H9 (cell line): Measurements from ENCODE around the gene USF3. TPM values are rescaled to one million over a fixed set of nuclear protein-coding genes. Genes with fewer than 3 reads are reported as not detected.

Source experiments
- DNase-seq: peaks from one replicate; pipeline ENCODE4 v3.0.0-alpha.2; 2017
- H2AFZ ChIP-seq: one replicate; pipeline ENCODE4 v1.6.1; 2013; ENCODE audit warnings: mild to moderate bottlenecking, low read length, control low read depth, moderate library complexity
- H2AK5ac ChIP-seq: 2 replicates; pipeline ENCODE4 v1.6.1; 2013; ENCODE audit warnings: low read length, control low read depth, mixed read lengths; ENCODE audit not compliant: insufficient read length
- H2BK120ac ChIP-seq: one replicate; pipeline ENCODE4 v1.6.1; 2013; ENCODE audit warnings: low read depth, mild to moderate bottlenecking, low read length, control low read depth, inconsistent platforms; ENCODE audit not compliant: poor library complexity, severe bottlenecking
- H2BK12ac ChIP-seq: 2 replicates; pipeline ENCODE4 v1.6.1; 2013; ENCODE audit warnings: low read length, control low read depth, mixed read lengths, low read depth; ENCODE audit not compliant: insufficient read length
- H2BK15ac ChIP-seq: 2 replicates; pipeline ENCODE4 v1.6.1; 2013; ENCODE audit warnings: low read depth, low read length, control low read depth
- H2BK20ac ChIP-seq: one replicate; pipeline ENCODE4 v1.6.1; 2013; ENCODE audit warnings: low read depth, mild to moderate bottlenecking, low read length, control low read depth, inconsistent platforms; ENCODE audit not compliant: poor library complexity, severe bottlenecking
- H2BK5ac ChIP-seq: 2 replicates; pipeline ENCODE4 v1.6.1; 2013; ENCODE audit warnings: low read length, control low read depth, mixed read lengths; ENCODE audit not compliant: insufficient read length
- H3K14ac ChIP-seq: 2 replicates; pipeline ENCODE4 v1.6.1; 2013; ENCODE audit warnings: low read length, control low read depth; ENCODE audit not compliant: insufficient read depth
- H3K18ac ChIP-seq: 2 replicates; pipeline ENCODE4 v1.6.1; 2013; ENCODE audit warnings: low read depth, mild to moderate bottlenecking, mixed read lengths, low read length, control low read depth; ENCODE audit not compliant: insufficient read length
- H3K23ac ChIP-seq: 2 replicates; pipeline ENCODE4 v1.6.1; 2013; ENCODE audit warnings: low read length, control low read depth, mixed read lengths, low read depth; ENCODE audit not compliant: insufficient read length
- H3K23me2 ChIP-seq: 2 replicates; pipeline ENCODE4 v1.6.1; 2013; ENCODE audit warnings: low read depth, mild to moderate bottlenecking, mixed read lengths, low read length, control low read depth; ENCODE audit not compliant: insufficient read length, poor library complexity, severe bottlenecking
- H3K27ac ChIP-seq: 2 replicates; pipeline ENCODE4 v1.5.1; 2013; ENCODE audit warnings: low read length, control low read depth, mixed read lengths, low read depth; ENCODE audit not compliant: insufficient read length
- H3K27me3 ChIP-seq: 2 replicates; pipeline ENCODE4 v1.6.1; 2013; ENCODE audit warnings: low read length, control low read depth, inconsistent platforms; ENCODE audit not compliant: insufficient read depth
- H3K4ac ChIP-seq: 2 replicates; pipeline ENCODE4 v1.6.1; 2013; ENCODE audit warnings: low read depth, mild to moderate bottlenecking, control low read depth, inconsistent platforms, low read length, moderate library complexity
- H3K4me1 ChIP-seq: 2 replicates; pipeline ENCODE4 v1.6.1; 2013; ENCODE audit warnings: low read length, control low read depth, inconsistent platforms; ENCODE audit not compliant: insufficient read depth
- H3K4me2 ChIP-seq: 2 replicates; pipeline ENCODE4 v1.6.1; 2013; ENCODE audit warnings: low read length, control low read depth, mixed read lengths; ENCODE audit not compliant: insufficient read length, insufficient read depth
- H3K56ac ChIP-seq: 2 replicates; pipeline ENCODE4 v1.6.1; 2013; ENCODE audit warnings: low read depth, mild to moderate bottlenecking, mixed read lengths, low read length, control low read depth; ENCODE audit not compliant: insufficient read length
- H3K79me1 ChIP-seq: 2 replicates; pipeline ENCODE4 v1.6.1; 2013; ENCODE audit warnings: low read depth, mild to moderate bottlenecking, moderate library complexity, low read length, control low read depth, inconsistent platforms; ENCODE audit not compliant: insufficient read depth, poor library complexity, severe bottlenecking
- H3K79me2 ChIP-seq: 2 replicates; pipeline ENCODE4 v1.6.1; 2013; ENCODE audit warnings: low read length, control low read depth, inconsistent platforms; ENCODE audit not compliant: insufficient read depth
- H3K9ac ChIP-seq: 2 replicates; pipeline ENCODE4 v1.6.1; 2013; ENCODE audit warnings: low read length, control low read depth, mixed read lengths; ENCODE audit not compliant: insufficient read length; ENCODE audit errors: extremely low read depth
- H3K9me3 ChIP-seq: one replicate; pipeline ENCODE4 v1.6.1; 2013; ENCODE audit warnings: low read depth, low read length, inconsistent platforms; ENCODE audit not compliant: control insufficient read depth
- H3T11ph ChIP-seq: one replicate; pipeline ENCODE4 v1.6.1; 2013; ENCODE audit warnings: mild to moderate bottlenecking, low read length, control low read depth, inconsistent platforms
- H4K20me1 ChIP-seq: one replicate; pipeline ENCODE4 v1.6.1; 2013; ENCODE audit not compliant: control insufficient read depth, insufficient read length, insufficient read depth
- H4K5ac ChIP-seq: 2 replicates; pipeline ENCODE4 v1.6.1; 2013; ENCODE audit warnings: low read depth, mild to moderate bottlenecking, mixed read lengths, low read length, control low read depth; ENCODE audit not compliant: insufficient read length
- H4K8ac ChIP-seq: replicated peaks from 2 replicates; pipeline ENCODE4 v1.6.1; 2013; ENCODE audit warnings: low read length, control low read depth, mixed read lengths, low read depth; ENCODE audit not compliant: insufficient read length
- H4K91ac ChIP-seq: 2 replicates; pipeline ENCODE4 v1.6.1; 2013; ENCODE audit warnings: low read depth, mild to moderate bottlenecking, moderate library complexity, mixed read lengths, low read length, control low read depth; ENCODE audit not compliant: insufficient read length
- H3K27ac Mint-ChIP-seq, 3 experiments: 2 replicates in 2 of 3; 3 replicates in 1 of 3; pipeline ENCODE4 v1.8.0; 2020 to 2021; ENCODE audit warnings: mixed read lengths in 3 of 3, mild to moderate bottlenecking in 1 of 3, moderate library complexity in 1 of 3
- H3K27me3 Mint-ChIP-seq: 2 replicates; pipeline ENCODE4 v1.8.0; 2021; ENCODE audit warnings: low read depth, mild to moderate bottlenecking, moderate library complexity, mixed read lengths
- H3K36me3 Mint-ChIP-seq, 3 experiments: 2 replicates in 2 of 3; 3 replicates in 1 of 3; pipeline ENCODE4 v1.8.0; 2020 to 2021; ENCODE audit warnings: low read depth in 3 of 3, mixed read lengths in 3 of 3; ENCODE audit not compliant: insufficient read depth in 1 of 3
- H3K4me1 Mint-ChIP-seq, 2 experiments: 2 replicates each; pipeline ENCODE4 v1.8.0; 2020; ENCODE audit warnings: mixed read lengths in 2 of 2
- H3K4me3 Mint-ChIP-seq, 2 experiments: 2 replicates in 1 of 2; 3 replicates in 1 of 2; pipeline ENCODE4 v1.8.0; 2020 to 2021; ENCODE audit warnings: mild to moderate bottlenecking in 2 of 2, mixed read lengths in 2 of 2, moderate library complexity in 1 of 2
- H3K9me3 Mint-ChIP-seq, 2 experiments: 2 replicates in 1 of 2; 3 replicates in 1 of 2; pipeline ENCODE4 v1.8.0; 2020; ENCODE audit warnings: mild to moderate bottlenecking in 2 of 2, mixed read lengths in 2 of 2, moderate library complexity in 1 of 2
- CTCF ChIP-seq: fragments of 200-600 bp; sonication (generic); conservative IDR thresholded peaks from 3 replicates; pipeline ENCODE4 v1.8.0; 2021; ENCODE audit warnings: antibody characterized with exemption, mild to moderate bottlenecking
- WGBS: extraction: QIAGEN DNeasy Blood & Tissue Kit; methylation state at CpG from one replicate; pipeline ENCODE4 v1.1.7; 2013; ENCODE audit warnings: missing lambda C conversion rate, low lambda C conversion rate, mixed read lengths; ENCODE audit not compliant: insufficient read length; ENCODE audit errors: extremely low coverage; 5-methylcytosine and 5-hydroxymethylcytosine counted together
- total RNA-seq: library from RNA; stranded (reverse); gene quantifications from 2 replicates; pipeline ENCODE4 v1.2.1, GENCODE V29; 2021

The USF3 gene
- total RNA-seq, 1 experiment from 2014 or later = 13.8 TPM

- H4K5ac ChIP-seq = no peak overlapping the region
- no peak overlapping the region for H2BK15ac ChIP-seq
- no peak overlapping the region for H3K56ac ChIP-seq
- no peak overlapping the region for H3K23ac ChIP-seq
- H2BK5ac ChIP-seq = no peak overlapping the region
- no peaks in the 10 kb centered on the region for H3K79me1 ChIP-seq
- no peaks in the 10 kb centered on the region for H3K9me3 Mint-ChIP-seq
- H3K4me3 Mint-ChIP-seq = no peak overlapping the region
- H3K27ac Mint-ChIP-seq = no peak overlapping the region; a peak in 2 of 7 replicates
- no peak overlapping the region for H2AK5ac ChIP-seq
- no peak overlapping the region for H3K9ac ChIP-seq
- no peak overlapping the region for H3K18ac ChIP-seq
- no peak overlapping the region for H2BK120ac ChIP-seq
- H3K4me1 ChIP-seq = no peaks in the 10 kb centered on the region
- H3K27ac ChIP-seq = no peak overlapping the region
- no peak for TF ChIP-seq CTCF
- H3K27me3 ChIP-seq = no peaks in the 10 kb centered on the region
- H3K4me1 Mint-ChIP-seq = 0 out of 4 replicates have a peak, but pooled peaks cover 2 to 4% of the 10 kb centered on the region in 2 experiments
- no peaks in the 10 kb centered on the region for H3K9me3 ChIP-seq
- peaks cover 14% of the 10 kb centered on the region for H3K27me3 Mint-ChIP-seq
- no peak overlapping the region for H3K4me2 ChIP-seq
- no peak overlapping the region for H2BK12ac ChIP-seq
- no peak overlapping the region for H3K4ac ChIP-seq
- no peaks in the 10 kb centered on the region for H3K79me2 ChIP-seq
- no peak overlapping the region for H3T11ph ChIP-seq
- no peaks in the 10 kb centered on the region for H4K20me1 ChIP-seq
- H2BK20ac ChIP-seq = no peak overlapping the region
- no peak for DNase-seq
- H4K8ac ChIP-seq = no peak overlapping the region
- H2AFZ ChIP-seq = no peak overlapping the region
- no peak overlapping the region for H3K14ac ChIP-seq
- no CpG with 5 or more reads among the region's 2 CpGs for WGBS
- no peak overlapping the region for H4K91ac ChIP-seq
- no peaks in the 10 kb centered on the region for H3K23me2 ChIP-seq
- H3K36me3 Mint-ChIP-seq = no peaks in the 10 kb centered on the region
Observed at GRCh38 chr3:113628316-113628715, 68.1 kb downstream of the USF3 start.
